ENCODE measurements around the gene WNT7A.

WNT7A gene

GRCh38 chr3:13770170-13771169, 109.4 kb downstream of the WNT7A start:
- DNase-seq (ENCODE audit: insufficient read length) (no peak), FAIRE-seq (no peak)
- TF ChIP-seq POLR2A (IDR thresholded peaks at IDR 0.05; ENCODE audit: low read depth, low read length) = no peak
- no peak for TF ChIP-seq POLR2AphosphoS5 (IDR thresholded peaks at IDR 0.05; ENCODE audit: low read depth, low read length)
- TF ChIP-seq TAF1 (IDR thresholded peaks at IDR 0.05; ENCODE audit: borderline replicate concordance, low read depth, low read length) = no peak

GRCh38 chr3:13769422-13769821, 110.4 kb downstream of the WNT7A start:
- DNase-seq (ENCODE audit: insufficient read length) = no peak
- FAIRE-seq = no peak
- no peak for TF ChIP-seq POLR2AphosphoS5 (IDR thresholded peaks at IDR 0.05; ENCODE audit: low read depth, low read length)
- TF ChIP-seq TAF1 (IDR thresholded peaks at IDR 0.05; ENCODE audit: borderline replicate concordance, low read depth, low read length) = no peak
- no peak for TF ChIP-seq POLR2A (IDR thresholded peaks at IDR 0.05; ENCODE audit: low read depth, low read length)

GRCh38 chr3:13768453-13768852, 111.4 kb downstream of the WNT7A start:
- no peak for DNase-seq (ENCODE audit: insufficient read length)
- no peak for TF ChIP-seq TAF1 (IDR thresholded peaks at IDR 0.05; ENCODE audit: borderline replicate concordance, low read depth, low read length)
- TF ChIP-seq POLR2A (IDR thresholded peaks at IDR 0.05; ENCODE audit: low read depth, low read length) = no peak
- TF ChIP-seq POLR2AphosphoS5 (IDR thresholded peaks at IDR 0.05; ENCODE audit: low read depth, low read length) = no peak
- no peak for FAIRE-seq

GRCh38 chr3:13767896-13768295, 112.0 kb downstream of the WNT7A start:
- FAIRE-seq (no peak), DNase-seq (ENCODE audit: insufficient read length) (no peak)
- no peak for TF ChIP-seq POLR2AphosphoS5 (IDR thresholded peaks at IDR 0.05; ENCODE audit: low read depth, low read length)
- no peak for TF ChIP-seq TAF1 (IDR thresholded peaks at IDR 0.05; ENCODE audit: borderline replicate concordance, low read depth, low read length)
- no peak for TF ChIP-seq POLR2A (IDR thresholded peaks at IDR 0.05; ENCODE audit: low read depth, low read length)

- DNase-seq (ENCODE audit: insufficient read length) (no peak), FAIRE-seq (no peak)
- TF ChIP-seq POLR2AphosphoS5 (IDR thresholded peaks at IDR 0.05; ENCODE audit: low read depth, low read length) = no peak
- no peak for TF ChIP-seq TAF1 (IDR thresholded peaks at IDR 0.05; ENCODE audit: borderline replicate concordance, low read depth, low read length)
- TF ChIP-seq POLR2A (IDR thresholded peaks at IDR 0.05; ENCODE audit: low read depth, low read length) = no peak
These were observed 112.8 kb downstream of the WNT7A start for GRCh38 chr3:13767030-13767429.

All from GM12892 (cell line).